ENCODE results near the gene CYP8B1.

Gene CYP8B1

DNA sequence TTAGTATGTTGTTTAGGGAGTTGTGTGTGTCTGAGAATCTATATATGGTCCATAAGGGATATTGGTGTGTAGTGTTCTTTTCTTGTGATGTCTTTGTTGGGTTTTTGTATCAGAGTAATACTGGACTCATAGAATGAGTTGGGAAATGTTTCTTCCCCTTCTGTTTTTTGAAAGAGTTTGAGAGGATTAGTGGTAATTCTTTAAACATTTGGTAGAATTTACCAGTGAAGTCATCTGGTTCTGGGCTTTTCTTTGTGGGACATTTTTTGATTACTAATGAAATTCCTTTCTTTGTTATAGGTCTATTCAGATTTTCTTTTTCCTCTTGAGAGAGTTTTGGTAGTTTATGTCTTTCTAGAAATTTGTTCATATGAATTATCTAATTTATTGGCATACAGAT lies 49.5 kb downstream of the CYP8B1 start:
- no peak for DNase-seq (ENCODE audit: low read depth)

DNA sequence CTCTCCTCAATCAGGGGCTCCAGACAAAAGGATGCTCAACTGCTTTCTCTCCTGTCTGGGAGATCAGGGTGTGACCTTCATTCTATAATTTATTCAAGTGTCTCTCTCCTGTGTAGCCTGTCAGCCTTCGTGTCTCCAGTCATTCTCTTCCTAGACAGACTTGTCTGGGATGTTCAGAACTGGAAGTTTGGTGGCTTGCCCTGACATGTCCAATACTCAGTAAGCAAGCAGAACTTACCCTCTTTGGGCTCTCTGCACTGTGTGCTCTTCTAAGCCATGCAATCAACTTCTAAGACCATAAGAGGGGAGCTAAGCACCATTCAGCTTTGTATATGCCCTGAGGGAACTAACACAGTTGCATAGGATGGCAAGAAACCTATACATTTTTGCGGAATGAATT lies 52.3 kb downstream of the CYP8B1 start:
- DNase-seq (ENCODE audit: low read depth), result no peak

DNA sequence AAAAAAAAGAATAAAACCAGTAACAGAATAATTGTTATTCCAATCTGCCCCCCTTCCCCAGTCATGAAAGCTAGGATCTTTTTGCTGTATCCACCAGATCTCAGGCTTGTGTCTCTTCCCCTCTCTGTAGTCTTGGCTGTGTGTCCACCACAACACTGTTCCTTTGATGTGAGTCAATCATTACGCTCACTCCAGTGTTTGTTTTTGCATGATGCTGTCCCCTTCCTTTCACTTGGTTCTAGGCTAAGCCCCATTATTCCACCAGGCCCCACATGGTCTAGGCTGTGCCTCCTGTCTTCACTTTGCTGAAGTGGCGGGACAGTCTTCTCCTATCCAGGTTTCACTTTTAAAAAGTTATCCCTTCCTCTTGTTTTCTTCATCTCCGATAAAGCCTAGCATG lies 52.9 kb downstream of the CYP8B1 start:
- DNase-seq (ENCODE audit: low read depth), result no peak

All from activated T-cell treated with anti-CD3 and anti-CD28 coated beads for 1 hour (primary cell).